GM15510 (cell line): ENCODE results near the gene FAM9C.
A peak's percentile ranks its signal among the peaks of the same experiment; 100 is the strongest.

Source experiments
- POLR2A ChIP-seq: IDR thresholded peaks from 3 replicates; pipeline ENCODE4 v1.6.1; 2011; ENCODE audit warnings: borderline replicate concordance; ENCODE audit not compliant: insufficient read length; ENCODE audit errors: extremely low read depth

The FAM9C gene

GRCh38 chrX:13001961-13002671, 42.3 kb downstream of the FAM9C start:
- TF ChIP-seq POLR2A: no peak

- TF ChIP-seq POLR2A: no peak
Observed at GRCh38 chrX:13001097-13001496, 43.3 kb downstream of the FAM9C start.

- TF ChIP-seq POLR2A: peak; percentile 39
Observed at GRCh38 chrX:13000301-13000811, 44.1 kb downstream of the FAM9C start.

- TF ChIP-seq POLR2A: peak; percentile 33
Observed at GRCh38 chrX:12999422-12999821, 45.0 kb downstream of the FAM9C start.

- no peak for TF ChIP-seq POLR2A
Observed at GRCh38 chrX:12997906-12998687, 46.3 kb downstream of the FAM9C start.

GRCh38 chrX:12996934-12997435, 47.4 kb downstream of the FAM9C start:
- no peak for TF ChIP-seq POLR2A

GRCh38 chrX:12994321-12994720, 50.1 kb downstream of the FAM9C start:
- no peak for TF ChIP-seq POLR2A

GRCh38 chrX:12993826-12994225, 50.6 kb downstream of the FAM9C start:
- TF ChIP-seq POLR2A: no peak

GRCh38 chrX:12992544-12993118, 51.8 kb downstream of the FAM9C start:
- TF ChIP-seq POLR2A: no peak

GRCh38 chrX:12991575-12991974, 52.8 kb downstream of the FAM9C start:
- TF ChIP-seq POLR2A: no peak

GRCh38 chrX:12989461-12989860, 55.0 kb downstream of the FAM9C start:
- TF ChIP-seq POLR2A: no peak

GRCh38 chrX:12988797-12989196, 55.6 kb downstream of the FAM9C start:
- TF ChIP-seq POLR2A: no peak

- no peak for TF ChIP-seq POLR2A
Observed at GRCh38 chrX:12987900-12988594, 56.4 kb downstream of the FAM9C start.

- no peak for TF ChIP-seq POLR2A
Observed at GRCh38 chrX:12987340-12987739, 57.1 kb downstream of the FAM9C start.

GRCh38 chrX:12986886-12987285, 57.5 kb downstream of the FAM9C start:
- TF ChIP-seq POLR2A: no peak
